Skin epidermis (tissue), 12 donors: ENCODE data around the gene EEFSEC.

Experiments
- H3K27ac ChIP-seq, 21 experiments: fragments of 200-600 bp; sonication (generic) in 11 of 21; one replicate each; pipeline ENCODE4 v1.5.0; 2020; ENCODE audit warnings: mild to moderate bottlenecking in 3 of 21, inconsistent platforms in 2 of 21, moderate library complexity in 2 of 21
- H3K4me3 ChIP-seq, 7 experiments: fragments of 200-600 bp; sonication (generic) in 2 of 7; one replicate each; pipeline ENCODE4 v1.5.0; 2020; ENCODE audit warnings: inconsistent platforms in 2 of 7, mild to moderate bottlenecking in 2 of 7, moderate library complexity in 1 of 7

Gene EEFSEC

GRCh38 chr3:128320551-128321340 is 167.5 kb downstream of the EEFSEC start:
- no peak overlapping the region for H3K27ac ChIP-seq
- no peak overlapping the region for H3K4me3 ChIP-seq

DNA sequence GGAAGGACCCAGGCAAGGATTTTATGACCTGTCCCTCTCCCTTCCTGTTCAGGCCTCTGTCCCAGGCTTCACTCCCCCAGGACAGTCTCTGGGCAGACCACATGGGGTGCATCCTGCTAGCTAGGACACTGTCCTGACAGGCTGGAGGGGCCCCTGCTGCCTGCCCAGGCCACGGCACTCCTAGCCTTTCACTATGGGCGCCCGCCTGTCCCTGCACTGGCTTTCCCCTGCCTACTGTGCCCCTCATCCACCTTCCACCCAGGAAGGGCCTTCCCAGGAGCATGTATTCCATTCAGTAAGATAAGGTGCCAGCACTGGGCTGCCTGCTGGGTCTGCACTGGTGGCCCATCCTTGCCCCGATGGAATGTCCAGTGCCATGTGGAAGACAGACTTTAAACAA is 168.1 kb downstream of the EEFSEC start:
- Histone ChIP-seq H3K4me3 (no peak overlapping the region), H3K27ac (no peak overlapping the region)

DNA sequence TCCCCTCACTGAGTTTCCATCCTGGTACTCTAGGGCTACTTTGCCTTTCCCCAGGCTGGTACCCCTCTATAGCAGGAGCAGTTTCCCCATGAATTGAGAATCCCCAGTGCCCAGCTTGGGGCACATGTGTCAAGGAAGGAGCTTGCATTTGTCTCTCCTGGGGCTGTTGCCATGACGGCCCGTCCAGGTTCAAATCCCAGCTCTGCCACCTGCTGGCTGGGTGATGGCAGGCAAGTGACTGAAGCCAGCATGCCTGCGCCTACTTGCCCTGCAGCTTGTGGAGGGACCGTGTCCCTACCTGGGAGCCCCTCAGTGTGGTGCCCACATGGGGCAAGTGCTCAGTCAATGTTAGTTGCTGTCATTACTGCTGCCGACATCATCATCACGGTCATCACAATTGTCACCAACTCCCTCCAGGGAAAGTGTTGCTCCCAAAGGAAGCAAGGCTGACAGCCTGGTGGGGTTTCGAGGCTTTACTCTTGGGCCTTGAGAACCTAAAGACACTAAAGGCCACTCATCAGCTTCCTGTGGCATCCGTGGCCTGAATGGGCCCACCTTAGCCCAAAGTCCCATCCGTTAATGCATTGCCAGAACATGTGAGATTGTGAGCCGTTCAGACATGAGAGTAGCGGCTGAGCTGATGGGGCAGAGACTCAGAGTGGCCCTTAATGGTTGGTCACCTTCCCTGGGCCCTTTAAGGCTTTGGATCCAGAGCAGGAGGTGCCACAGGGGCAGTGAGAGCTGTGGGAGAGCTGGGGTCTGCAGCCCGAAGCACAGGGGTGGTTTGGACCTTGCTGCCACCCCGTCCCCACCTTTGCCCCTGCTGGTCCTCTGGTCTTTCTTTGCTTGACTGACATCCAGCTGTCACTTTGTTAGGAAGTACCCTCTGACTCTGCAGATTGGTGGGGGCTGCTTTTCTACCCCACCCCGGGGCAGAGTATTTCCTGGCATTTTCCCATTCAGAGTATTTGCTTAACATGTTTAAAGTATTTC is 169.0 kb downstream of the EEFSEC start:
- H3K27ac ChIP-seq: no peak overlapping the region

DNA sequence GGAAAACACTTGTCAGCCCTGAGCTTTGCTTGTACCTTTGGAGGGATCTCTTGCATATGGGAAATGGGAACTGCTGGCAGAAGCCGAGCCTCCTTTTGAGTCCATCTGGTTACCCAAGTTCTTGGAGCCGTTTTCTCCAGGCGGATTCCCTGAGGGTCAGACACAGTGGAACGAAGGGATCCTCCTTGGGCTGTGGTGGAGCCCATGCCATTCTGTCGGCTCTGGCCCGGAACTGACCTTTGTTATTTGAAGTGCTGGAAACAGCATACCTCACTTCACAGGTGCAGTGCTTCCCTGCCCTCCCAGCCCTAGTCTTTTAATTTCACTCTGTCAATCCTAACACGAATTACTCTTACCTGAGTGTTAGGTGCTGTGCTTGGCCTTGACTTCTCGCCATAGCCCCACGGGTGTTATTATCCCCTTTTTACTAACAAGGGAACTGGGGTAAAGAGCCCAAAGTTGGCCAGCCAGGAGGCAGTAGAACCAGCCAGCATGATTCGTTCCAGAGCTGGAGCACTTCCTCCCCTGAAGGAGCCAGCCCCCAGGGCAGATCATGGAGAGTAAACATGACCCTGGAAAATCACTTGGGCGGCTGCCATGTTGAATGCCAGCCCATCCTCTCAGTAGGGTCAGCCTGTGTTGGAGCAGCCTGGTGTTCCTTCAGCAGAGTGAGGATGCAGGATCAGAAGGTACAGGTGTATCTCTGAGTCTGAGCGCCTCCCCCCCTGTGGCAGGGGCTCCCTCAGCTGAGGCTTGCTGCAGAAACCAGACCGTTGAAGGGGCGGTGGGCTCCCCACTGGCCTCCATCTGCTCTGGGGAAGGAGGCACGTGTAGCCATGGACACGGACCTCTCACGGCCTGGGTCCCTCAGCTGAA is 170.2 kb downstream of the EEFSEC start:
- H3K27ac ChIP-seq: no peak overlapping the region
- H3K4me3 ChIP-seq: no peak overlapping the region

More for the DNA sequence above, 169.0 kb downstream of the EEFSEC start:
- no peak overlapping the region for H3K4me3 ChIP-seq

DNA sequence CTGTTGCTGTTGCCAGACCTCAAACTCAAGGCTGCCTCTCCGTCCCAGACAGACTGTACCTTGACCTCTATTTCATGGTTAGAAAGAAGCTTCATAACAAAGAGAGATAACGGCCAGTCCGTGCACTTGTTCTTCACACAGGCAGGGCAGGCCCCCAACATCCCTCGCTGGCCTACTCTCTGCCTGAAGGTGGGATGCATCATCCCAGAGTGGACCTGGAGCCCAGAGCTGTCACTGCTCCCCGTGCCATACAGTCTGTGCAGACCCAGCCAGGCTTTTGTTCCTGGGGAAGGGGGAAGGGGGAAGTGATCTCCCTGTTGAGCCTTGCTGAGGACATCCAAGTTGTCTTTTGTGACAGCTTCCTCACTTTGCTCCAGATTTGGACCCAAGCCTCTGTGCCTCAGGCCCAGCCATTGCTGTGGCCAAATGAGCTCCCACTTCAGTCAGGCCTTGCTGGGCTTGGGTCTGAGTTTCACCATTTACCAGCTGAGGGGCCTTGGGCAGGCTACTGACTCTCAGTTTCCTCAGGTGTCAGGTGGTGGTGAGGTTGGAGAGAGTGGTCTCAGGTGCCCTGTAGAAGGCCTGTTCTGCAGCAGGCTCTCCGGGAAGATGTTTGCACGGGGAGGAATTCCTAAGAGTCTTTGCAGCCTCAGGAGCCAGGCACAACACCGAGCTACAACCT is 171.8 kb downstream of the EEFSEC start:
- no peak overlapping the region for H3K4me3 ChIP-seq
- no peak overlapping the region for H3K27ac ChIP-seq

GRCh38 chr3:128326051-128326823 is 173.0 kb downstream of the EEFSEC start:
- H3K27ac ChIP-seq: no peak overlapping the region
- no peak overlapping the region for H3K4me3 ChIP-seq

DNA sequence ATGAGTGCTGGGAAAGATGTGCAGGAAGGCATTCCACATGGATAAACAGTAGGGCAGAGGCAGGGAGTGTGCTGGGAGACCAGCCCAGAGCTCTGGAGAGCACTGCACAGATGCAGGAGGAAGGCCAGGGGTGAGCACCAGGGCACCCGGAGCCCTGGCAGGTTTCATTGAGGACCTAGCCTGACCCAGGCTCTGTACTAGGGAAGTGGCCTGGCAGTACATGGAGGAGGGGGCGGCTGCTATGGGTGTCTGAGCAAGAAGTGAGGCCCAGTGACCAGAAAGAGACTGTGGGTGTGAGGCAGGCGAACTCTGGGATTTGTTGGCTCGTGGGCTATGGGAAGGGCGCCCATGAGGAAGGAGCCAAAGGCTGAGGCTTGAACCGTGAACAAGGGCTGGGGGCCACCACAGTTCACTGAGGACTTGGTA is 174.3 kb downstream of the EEFSEC start:
- Histone ChIP-seq H3K27ac (no peak overlapping the region), H3K4me3 (no peak overlapping the region)

DNA sequence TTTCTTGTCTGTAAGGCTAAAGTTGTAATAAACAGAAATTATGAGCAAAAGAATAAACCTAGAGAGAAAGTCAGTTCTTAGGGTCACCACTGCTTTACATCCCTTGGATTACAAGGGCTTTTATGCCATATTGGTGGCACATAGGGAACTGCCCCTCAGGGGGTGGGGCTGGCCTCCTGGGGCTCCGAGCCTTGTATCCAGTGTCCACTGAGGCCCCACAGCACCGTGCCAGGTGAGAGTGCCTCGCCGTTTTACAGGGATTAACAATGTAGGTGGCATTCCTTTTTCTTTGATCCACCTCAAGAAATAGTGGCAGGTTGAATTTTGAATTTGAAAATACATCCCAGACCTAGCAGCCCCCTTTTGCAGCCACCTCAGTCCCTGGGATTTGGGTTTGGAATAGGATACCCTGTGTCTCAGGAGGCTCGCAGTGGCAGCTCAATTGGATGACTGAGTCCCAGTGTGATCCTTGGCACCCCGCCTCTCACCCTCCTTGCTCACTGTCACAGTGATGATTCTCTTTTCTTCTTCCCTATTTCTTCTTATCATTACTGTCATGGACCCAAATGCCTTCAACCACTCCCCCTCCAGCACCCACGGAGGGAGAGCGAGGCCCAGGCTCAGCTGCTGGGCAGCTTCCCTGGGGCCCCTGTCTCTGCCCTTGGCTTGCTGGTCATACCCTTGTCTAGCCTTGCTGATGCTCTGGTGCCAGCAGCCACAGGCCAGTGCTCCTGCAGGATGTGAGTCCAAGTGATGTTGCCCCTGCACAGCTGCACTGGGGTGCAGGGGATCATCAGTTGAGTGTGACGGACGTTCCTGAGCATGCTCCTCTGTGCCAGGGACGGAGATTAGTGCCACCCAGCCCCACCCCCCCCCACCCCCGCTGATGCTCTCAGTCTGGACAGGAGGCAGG is 175.5 kb downstream of the EEFSEC start:
- H3K4me3 ChIP-seq: no peak overlapping the region
- no peak overlapping the region for H3K27ac ChIP-seq

DNA sequence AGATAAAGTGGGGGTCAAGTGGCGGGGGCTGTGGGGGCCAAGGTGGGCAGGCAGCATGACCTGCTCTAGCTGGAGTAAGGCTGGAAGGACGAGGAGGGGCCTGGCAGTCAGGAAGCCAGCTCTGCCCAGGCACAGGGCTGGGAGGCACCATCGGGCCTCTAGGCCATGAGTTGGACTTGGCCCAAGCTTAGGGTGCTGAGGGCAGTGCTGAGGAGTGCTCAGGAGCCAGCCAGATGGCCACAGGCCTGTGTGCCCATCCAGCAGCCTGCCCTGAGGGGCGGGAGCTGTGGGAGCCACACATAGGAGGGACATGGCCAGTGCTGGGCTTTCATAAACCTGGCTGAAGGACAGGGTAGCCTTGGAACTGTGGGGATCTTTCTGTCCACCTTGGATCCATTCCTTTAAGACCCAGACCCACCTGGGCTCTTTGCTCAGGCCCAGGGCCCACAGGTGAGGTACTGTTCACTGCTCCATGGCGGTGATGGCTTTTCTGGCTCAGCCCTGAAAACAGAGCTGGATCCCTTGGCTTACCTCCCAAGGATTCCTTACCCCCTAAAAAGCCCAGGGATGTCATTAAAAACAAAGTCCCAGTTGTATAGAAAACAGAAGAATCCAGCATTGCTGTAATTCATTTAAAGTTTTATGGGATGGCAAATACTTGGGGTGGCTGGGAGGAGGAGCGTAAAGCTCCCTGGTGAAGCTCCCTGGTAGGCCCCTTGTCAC is 176.4 kb downstream of the EEFSEC start:
- Histone ChIP-seq H3K27ac (no peak overlapping the region), H3K4me3 (no peak overlapping the region)

- no peak overlapping the region for H3K4me3 ChIP-seq
Observed at GRCh38 chr3:128330214-128330842, 177.0 kb downstream of the EEFSEC start.

DNA sequence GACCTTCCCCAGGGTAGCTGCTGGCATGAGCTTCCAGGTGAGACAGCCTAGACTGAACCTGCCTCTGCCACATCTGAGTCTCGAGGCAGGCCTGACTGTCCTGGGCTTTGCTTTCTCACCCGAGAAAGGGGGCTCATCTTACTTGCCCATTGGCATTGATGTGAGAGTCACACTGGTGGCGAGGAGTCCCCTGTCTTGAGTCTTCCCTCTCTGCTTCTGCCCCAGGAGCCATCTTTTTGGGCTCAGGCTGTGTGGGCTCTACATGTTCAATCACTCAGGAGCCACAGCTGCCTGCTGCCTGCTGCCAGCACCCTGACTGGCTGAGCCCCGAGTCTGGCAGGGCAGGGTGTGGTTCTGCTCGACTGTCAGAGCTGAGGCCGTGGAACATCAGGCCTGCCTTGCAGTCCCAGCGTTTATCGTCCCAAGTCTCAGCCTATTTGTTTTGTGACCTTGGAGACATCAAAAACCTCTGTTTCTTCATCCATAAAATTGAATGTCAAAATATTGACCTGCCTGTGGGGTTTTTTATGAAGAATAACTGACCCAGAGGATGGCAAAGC is 180.9 kb downstream of the EEFSEC start:
- Histone ChIP-seq H3K4me3 (no peak overlapping the region), H3K27ac (peak overlapping the region in 1 of 21 experiments; percentile 21)

More at GRCh38 chr3:128330214-128330842, 177.0 kb downstream of the EEFSEC start:
- H3K27ac ChIP-seq: no peak overlapping the region

GRCh38 chr3:128334766-128335165 is 181.5 kb downstream of the EEFSEC start:
- H3K4me3 ChIP-seq: no peak overlapping the region
- H3K27ac ChIP-seq: peak overlapping the region in 1 of 21 experiments; percentile 21

DNA sequence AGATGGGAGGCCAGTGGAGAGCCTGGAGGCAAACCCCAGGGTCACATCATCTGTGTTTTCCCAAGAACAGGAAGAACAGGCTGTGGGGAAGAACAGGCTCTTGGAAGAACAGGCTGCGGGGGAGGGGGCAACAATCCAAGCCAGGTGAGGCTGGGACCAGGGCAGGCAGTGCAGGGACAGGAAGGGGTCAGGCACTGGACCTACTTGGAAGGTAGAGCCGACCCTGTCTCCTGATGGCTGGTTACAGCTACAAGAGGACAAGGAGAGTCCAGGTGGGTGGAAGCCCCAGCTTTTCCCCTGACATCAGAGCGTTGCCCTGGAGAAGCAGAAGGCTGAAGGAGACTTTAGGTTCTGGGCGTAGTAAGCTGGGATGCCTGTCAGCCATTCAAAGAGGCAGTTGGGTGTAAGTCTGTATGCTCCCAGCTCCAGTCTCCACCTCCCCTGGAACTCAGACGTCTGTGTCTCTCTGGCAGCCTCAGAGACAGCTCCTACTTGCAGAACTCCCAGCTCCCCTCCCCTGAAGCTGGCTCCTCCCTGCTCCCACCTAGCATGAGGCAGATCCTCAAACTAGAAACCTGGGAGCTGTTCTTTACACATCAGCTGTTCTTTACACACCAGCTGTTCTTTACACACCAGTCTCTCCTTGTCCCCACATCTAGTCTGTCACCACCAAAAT is 182.5 kb downstream of the EEFSEC start:
- Histone ChIP-seq H3K27ac (peak overlapping the region in 1 of 21 experiments; percentile 10), H3K4me3 (no peak overlapping the region)

DNA sequence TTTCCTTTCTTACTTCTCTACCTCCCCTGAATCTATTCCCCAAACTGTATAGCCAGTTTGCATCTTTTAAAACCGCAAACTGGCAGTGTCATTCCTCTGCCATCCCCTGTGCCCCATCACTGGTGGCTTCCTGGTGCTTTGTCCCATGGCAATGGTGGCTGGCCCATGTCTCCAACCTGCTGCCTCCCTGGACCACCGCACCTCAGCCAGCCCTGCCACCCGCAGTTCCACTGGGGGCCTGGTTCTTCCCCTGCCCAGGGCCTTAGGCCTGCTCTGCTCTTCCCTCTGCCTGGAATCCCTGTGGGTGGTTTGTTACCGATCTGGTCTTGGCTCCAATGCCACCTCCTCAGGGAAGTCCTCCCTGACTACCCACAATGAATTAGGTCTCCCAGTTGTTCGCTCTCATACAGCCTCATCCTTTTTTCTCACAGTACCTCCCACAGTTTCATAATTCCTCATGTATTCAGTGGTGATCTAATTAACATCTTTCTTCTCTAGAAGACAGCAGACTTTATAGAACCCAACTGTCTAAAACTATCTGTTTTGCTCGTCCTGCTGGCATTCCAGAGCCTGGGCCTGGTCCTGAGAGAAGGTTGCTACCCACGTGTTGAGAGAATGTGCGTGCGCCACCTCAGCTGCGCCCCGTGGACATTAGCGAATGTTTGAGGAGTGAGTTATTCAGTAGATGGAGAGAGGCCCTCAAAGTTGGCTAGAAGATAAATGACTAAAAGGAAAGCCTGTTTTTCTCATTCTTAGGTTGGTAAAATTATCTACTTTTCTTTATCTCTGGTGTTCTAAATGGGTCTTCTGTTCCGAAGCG is 183.3 kb downstream of the EEFSEC start:
- no peak overlapping the region for H3K4me3 ChIP-seq
- no peak overlapping the region for H3K27ac ChIP-seq

DNA sequence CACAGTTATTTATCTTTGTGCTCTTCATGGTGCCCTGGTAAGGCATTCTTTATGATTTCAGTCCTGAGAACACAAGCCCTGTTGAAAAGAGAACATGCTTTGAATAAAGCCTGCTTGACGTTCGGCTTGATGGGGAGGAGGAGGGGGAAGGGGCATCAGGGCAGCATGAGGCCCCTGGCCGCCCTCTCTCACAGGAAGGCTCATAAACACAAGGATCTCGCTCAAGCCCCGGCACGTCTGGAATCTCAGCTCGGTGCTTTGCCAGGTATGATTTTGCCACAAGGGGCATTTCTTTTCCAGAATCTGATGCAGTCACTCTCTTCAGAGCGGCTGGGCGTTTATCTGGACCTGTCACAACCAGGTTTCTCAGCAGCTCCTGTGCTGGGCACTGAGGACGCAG is 184.0 kb downstream of the EEFSEC start:
- Histone ChIP-seq H3K4me3 (no peak overlapping the region), H3K27ac (no peak overlapping the region)
